ENCODE measurements around the gene PRDX5.

The PRDX5 gene

DNA sequence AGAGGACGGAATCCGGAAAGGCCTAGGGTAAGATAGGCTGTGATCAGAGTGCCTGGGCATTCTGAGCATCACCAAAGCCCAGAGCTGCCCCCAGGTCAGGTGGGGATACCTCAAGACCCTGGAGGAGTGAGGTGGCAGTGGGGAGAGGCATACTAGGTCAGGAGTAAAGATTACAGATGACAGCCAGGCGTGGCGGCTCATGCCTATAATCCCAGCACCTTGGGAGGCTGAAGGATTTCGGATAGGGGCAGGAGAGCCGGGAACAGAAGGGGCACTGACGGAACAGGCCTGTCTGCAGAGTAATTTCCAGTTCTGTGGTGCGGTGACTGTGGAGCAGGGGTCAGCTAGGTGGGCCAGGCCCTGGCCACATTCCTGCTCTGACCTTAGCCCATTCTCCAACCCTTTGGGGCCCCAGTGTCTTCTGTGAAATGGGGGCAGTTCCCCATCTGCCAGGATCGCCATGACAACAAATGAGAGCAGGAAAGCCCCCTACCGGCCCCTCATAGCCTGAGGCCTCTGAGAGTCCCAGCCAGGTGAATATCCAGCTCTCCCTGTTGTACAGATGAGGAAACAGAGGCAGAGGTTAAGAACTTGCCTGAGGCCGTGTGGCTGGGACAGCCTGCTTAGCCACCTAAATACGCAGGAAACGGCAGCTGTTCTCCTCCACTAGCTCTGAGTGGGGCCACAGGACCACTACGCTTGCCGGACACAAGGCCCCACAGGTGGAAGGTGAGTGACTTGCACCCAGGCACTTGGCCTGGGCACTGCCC is 42.7 kb upstream of the PRDX5 start:
- no peak for TF ChIP-seq EZH2phosphoT487 (conservative IDR thresholded peaks at IDR 0.05; ENCODE audit: low read length)
- TF ChIP-seq, protein P1, sequence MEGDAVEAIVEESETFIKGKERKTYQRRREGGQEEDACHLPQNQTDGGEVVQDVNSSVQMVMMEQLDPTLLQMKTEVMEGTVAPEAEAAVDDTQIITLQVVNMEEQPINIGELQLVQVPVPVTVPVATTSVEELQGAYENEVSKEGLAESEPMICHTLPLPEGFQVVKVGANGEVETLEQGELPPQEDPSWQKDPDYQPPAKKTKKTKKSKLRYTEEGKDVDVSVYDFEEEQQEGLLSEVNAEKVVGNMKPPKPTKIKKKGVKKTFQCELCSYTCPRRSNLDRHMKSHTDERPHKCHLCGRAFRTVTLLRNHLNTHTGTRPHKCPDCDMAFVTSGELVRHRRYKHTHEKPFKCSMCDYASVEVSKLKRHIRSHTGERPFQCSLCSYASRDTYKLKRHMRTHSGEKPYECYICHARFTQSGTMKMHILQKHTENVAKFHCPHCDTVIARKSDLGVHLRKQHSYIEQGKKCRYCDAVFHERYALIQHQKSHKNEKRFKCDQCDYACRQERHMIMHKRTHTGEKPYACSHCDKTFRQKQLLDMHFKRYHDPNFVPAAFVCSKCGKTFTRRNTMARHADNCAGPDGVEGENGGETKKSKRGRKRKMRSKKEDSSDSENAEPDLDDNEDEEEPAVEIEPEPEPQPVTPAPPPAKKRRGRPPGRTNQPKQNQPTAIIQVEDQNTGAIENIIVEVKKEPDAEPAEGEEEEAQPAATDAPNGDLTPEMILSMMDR (IDR thresholded peaks at IDR 0.05; ENCODE audit: insufficient read depth, low read length, poor library complexity, severe bottlenecking) = no peak
- Histone ChIP-seq H3K4me3 (ENCODE audit: insufficient read depth, low read length, poor library complexity, severe bottlenecking) (no peak overlapping the region), H3K36me3 (ENCODE audit: low read length) (no peaks in the 10 kb centered on the region), H3F3A (ENCODE audit: insufficient read depth) (peaks cover 13% of the 10 kb centered on the region; the same call in 1 of the 2 replicates), H3K9ac (ENCODE audit: low read length) (no peak overlapping the region), H3K79me2 (ENCODE audit: insufficient read depth, low read length) (no peaks in the 10 kb centered on the region), H3K9me3 (ENCODE audit: insufficient read depth, low read length) (no peaks in the 10 kb centered on the region), H3K27me3 (ENCODE audit: low read length) (no peaks in the 10 kb centered on the region), H2AFZ (ENCODE audit: low read depth, low read length, severe bottlenecking) (no peak overlapping the region), H3K4me2 (ENCODE audit: low read depth, low read length, poor library complexity, severe bottlenecking) (no peak overlapping the region), H4K20me1 (ENCODE audit: low read depth, low read length) (no peaks in the 10 kb centered on the region), H3K9me2 (replicated peaks; ENCODE audit: insufficient read depth, low read length) (no peaks in the 10 kb centered on the region), H3K27ac (ENCODE audit: low read depth, low read length) (no peak overlapping the region)

- no peaks in the 10 kb centered on the region for H3K9me3 ChIP-seq (ENCODE audit: insufficient read depth, low read length)
- no peaks in the 10 kb centered on the region for H3K9me2 ChIP-seq (replicated peaks; ENCODE audit: insufficient read depth, low read length)
- no peak for TF ChIP-seq EZH2phosphoT487 (conservative IDR thresholded peaks at IDR 0.05; ENCODE audit: low read length)
- TF ChIP-seq, protein P1 (IDR thresholded peaks at IDR 0.05; ENCODE audit: insufficient read depth, low read length, poor library complexity, severe bottlenecking) = no peak
- no peaks in the 10 kb centered on the region for H4K20me1 ChIP-seq (ENCODE audit: low read depth, low read length)
- H3F3A ChIP-seq (ENCODE audit: insufficient read depth) = peaks cover 8% of the 10 kb centered on the region; the same call in 1 of the 2 replicates
- H3K9ac ChIP-seq (ENCODE audit: low read length) = no peak overlapping the region
- no peaks in the 10 kb centered on the region for H3K79me2 ChIP-seq (ENCODE audit: insufficient read depth, low read length)
- no peak overlapping the region for H3K4me3 ChIP-seq (ENCODE audit: insufficient read depth, low read length, poor library complexity, severe bottlenecking)
- H3K27ac ChIP-seq (ENCODE audit: low read depth, low read length) = no peak overlapping the region
- no peak overlapping the region for H3K4me2 ChIP-seq (ENCODE audit: low read depth, low read length, poor library complexity, severe bottlenecking)
- no peaks in the 10 kb centered on the region for H3K36me3 ChIP-seq (ENCODE audit: low read length)
- H2AFZ ChIP-seq (ENCODE audit: low read depth, low read length, severe bottlenecking) = no peak overlapping the region
- no peaks in the 10 kb centered on the region for H3K27me3 ChIP-seq (ENCODE audit: low read length)
These were observed 42.1 kb upstream of the PRDX5 start for GRCh38 chr11:64275841-64276240.

- Histone ChIP-seq H3K9me3 (ENCODE audit: insufficient read depth, low read length) (no peaks in the 10 kb centered on the region), H3K27me3 (ENCODE audit: low read length) (no peaks in the 10 kb centered on the region), H2AFZ (ENCODE audit: low read depth, low read length, severe bottlenecking) (no peak overlapping the region), H3K27ac (ENCODE audit: low read depth, low read length) (no peak overlapping the region), H3K79me2 (ENCODE audit: insufficient read depth, low read length) (no peaks in the 10 kb centered on the region), H3K9me2 (replicated peaks; ENCODE audit: insufficient read depth, low read length) (no peaks in the 10 kb centered on the region), H3K36me3 (ENCODE audit: low read length) (no peaks in the 10 kb centered on the region), H3F3A (ENCODE audit: insufficient read depth) (peaks cover 7% of the 10 kb centered on the region; the same call in 1 of the 2 replicates), H3K4me2 (ENCODE audit: low read depth, low read length, poor library complexity, severe bottlenecking) (no peak overlapping the region), H3K9ac (ENCODE audit: low read length) (no peak overlapping the region), H3K4me3 (ENCODE audit: insufficient read depth, low read length, poor library complexity, severe bottlenecking) (no peak overlapping the region), H4K20me1 (ENCODE audit: low read depth, low read length) (no peaks in the 10 kb centered on the region)
- no peak for TF ChIP-seq EZH2phosphoT487 (conservative IDR thresholded peaks at IDR 0.05; ENCODE audit: low read length)
- TF ChIP-seq, protein P1 (IDR thresholded peaks at IDR 0.05; ENCODE audit: insufficient read depth, low read length, poor library complexity, severe bottlenecking) = no peak
These were observed 41.1 kb upstream of the PRDX5 start for GRCh38 chr11:64276653-64277431.

Measured in SU-DHL-6 (cell line).